ENCODE measurements around the gene ORAI2.

The ORAI2 gene

DNA sequence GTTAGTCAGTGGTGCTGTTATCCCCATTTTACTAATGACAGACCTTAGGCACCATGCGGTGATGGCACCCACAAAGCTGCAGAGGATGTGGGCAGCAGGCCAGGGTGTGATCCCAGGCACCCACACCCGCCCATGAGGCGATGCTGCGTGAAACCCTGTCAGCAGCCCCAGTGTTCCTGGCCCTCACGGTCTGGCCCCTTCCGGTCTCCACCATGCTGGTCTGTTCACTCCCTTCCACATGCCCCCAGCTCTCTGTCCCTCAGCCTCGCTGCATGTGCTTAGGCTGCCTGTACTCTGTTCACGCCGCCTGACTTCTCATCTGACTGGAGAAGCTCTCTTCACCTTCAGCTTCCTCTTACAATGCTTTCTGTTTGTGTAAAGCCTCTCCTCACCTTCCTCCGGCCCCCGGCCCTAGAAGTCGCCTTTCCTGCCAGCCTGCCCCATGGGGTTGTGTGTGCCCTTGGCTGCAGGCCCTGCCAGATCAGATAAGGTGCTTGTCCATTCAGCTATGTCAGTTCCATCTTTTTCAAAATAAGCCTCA, 17.6 kb upstream of the ORAI2 start:
- DNase-seq (ENCODE audit: low read depth), result no peak

DNA sequence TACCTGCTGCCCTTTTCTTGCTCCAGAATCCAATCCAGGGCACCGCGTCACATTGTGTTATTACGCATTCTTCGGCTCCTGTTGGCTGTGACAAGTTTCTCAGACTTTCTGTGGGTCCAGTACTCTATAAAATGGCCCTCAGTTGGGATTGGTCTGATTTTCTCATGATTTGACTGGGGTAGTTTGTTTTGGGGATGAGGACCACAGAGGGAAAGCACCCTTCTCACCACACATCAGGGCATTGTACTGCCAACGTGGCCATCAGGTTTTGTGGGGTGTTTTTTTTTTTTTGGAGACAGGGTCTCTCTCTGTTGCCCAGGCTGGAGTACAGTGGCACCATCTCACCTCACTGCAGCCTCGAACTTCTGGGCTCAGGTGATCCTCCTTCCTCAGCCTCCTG, 17.0 kb upstream of the ORAI2 start:
- no peak for DNase-seq (ENCODE audit: low read depth)

DNA sequence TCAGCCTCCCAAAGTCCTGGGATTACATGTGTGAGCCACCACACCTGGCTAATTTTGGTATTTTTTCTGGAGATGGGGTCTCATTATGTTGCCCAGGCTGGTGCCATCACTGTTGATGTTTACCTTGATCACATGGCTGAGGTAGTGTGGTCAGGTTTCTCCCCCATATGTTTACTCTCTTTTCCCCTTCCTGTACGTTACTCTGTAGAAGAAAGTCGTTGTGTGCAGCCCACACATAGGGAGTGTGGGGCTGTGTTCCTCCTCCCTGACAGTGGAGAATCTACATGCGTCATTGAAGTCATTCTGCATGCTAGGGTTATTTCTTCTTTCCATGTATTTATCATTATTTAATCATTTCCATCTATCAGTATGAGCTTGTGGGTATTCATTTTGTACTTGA, 16.3 kb upstream of the ORAI2 start:
- DNase-seq (ENCODE audit: low read depth), result no peak

DNA sequence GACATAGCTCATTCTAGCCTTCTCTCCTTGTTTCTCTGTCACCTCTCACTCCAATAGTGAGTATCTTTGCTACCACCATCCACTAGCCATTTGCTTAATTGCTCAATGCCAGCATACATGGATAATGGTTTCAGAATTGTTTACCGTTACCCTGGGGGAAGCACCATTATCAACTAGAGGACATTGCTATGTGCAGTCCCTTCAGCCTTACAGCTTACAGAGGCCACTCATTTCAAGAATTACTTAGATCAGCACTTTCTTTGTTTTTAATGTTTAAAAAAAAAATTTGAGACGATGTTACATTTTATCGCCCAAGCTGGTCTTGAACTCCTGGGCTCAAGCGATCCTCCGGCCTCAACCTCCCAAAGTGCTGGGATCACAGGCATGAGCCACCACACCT, 14.8 kb upstream of the ORAI2 start:
- no peak for DNase-seq (ENCODE audit: low read depth)

DNA sequence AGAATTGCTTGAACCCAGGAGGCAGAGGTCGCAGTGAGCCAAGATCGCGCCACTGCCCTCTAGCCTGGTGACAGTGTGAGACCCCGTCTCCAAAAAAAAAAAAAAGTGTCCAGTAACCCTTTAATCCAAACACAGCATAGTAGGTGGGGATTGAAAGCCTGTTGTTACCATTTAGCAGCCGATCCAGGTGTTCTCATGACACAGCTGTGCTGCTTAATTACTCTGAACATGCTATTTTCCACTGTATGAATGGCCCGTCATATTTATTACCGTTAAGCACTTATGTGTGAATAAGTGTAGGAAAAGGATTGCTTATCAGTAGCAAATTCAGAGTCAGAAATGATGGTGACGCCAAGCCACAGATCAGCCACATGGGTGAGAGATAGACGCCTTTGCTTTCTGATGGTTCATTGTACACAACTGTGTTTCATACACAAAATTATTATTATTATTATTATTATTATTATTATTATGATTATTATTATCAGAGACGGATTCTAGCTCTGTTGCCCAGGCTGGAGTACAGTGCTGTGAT, 11.6 kb upstream of the ORAI2 start:
- DNase-seq (ENCODE audit: low read depth), result no peak

DNA sequence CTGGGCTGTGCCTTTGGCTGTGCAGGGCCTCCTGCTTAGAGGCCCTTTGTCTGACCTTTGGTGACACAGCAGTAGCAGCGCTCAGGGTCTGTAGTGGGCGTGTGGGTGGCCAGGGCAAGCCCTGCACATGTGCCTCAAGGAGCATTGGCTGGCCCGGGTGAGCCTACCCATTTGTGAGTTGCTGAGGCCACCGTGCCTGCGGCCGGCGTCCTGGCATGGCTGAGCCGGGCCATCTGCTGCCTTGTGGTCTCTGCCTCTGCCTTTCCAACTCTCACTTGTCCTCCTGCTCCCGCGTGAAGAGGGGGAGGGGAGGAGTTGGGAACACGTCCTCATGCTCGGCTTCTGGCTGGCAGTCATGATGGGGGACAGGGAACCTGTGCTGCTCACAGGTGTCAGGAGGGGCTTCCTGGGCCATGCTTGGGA, 9.2 kb upstream of the ORAI2 start:
- no peak for DNase-seq (ENCODE audit: low read depth)

DNA sequence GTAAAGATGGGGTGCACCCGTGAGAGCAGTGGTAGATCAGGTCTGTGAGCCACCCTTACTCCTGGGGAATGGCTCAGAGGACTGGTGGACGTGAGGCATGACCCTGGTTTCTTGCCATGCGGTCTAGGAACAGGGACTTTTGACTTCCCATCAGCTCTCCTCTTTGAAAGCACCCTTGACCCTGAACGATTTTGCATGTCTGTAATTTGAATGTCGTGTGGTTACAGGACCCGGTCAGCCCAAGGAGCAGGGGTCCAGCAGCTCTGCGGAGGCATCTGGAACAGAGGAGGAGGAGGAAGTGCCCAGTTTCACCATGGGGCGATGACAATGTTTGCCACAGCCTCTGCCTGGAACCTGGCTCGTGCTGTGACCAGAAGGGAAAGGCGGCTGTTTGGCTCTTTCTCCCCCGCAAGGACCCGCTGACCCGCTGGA, 8.6 kb upstream of the ORAI2 start:
- no peak for DNase-seq (ENCODE audit: low read depth)

DNA sequence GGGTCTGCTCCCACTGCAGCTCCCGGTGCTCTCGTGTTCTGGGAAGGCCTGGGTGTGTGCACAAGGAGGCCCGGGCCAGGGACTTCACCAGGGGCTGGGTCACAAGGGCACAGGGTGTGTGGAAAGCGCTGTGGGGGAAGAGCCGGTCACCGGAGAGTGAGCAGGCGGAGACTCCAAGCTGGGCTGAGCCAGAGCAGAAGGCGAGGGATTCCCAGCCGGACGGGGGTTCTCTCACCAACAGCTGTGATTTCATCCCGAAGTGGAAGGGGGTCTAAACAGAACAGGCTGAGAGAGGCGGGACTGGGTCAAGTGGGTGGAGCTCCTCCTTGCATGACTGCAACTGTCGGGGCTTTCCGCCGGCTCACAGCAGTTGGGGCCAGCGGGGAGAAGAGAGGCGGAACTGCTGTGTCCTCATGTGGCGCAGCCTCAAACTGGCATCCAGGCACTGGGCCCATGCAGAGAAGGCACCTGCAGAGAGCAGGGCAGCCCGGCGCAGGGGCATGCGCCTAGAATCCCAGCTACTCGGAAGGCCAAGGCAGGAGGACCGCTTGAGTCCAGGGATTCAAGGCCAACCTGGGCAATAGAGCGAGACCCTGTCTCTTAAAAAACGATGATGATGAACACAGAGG, 7.6 kb upstream of the ORAI2 start:
- no peak for DNase-seq (ENCODE audit: low read depth)

DNA sequence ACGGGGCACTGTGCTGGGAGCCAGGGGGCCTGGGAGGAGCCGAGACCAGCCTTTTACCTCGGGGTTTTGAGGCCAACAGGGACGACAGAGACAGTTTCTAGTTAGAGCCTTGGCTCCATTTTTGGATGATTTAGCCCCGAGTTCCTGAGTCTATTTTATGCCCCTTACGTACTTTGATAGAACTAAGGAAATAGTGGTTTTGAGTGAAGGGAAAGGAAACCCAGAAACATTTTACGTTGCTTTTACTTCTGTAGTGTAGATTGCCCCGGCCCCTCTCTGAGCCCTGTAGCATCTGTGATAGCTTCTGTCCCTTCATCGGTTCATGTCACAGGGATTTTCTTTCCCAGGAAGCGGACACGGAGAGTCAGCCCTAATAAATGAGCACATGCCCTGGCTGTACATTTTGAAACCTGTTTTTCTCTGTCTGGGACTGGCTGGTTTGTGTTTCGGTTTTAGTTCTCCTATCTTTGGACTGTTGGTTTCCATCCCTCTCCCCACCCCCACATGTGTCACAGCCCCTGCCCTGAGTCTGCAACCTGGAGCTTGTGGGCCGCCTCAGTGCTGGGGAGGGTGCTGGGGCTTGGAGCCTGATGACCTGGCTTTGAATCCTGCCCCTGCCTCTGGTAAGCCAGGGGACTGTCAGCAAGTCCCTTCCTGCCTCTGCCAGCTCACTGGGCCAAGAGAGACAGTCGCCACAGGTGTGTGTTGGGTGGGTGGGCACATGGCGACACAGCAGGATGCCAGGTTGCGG, 6.9 kb upstream of the ORAI2 start:
- DNase-seq (ENCODE audit: low read depth), result no peak

DNA sequence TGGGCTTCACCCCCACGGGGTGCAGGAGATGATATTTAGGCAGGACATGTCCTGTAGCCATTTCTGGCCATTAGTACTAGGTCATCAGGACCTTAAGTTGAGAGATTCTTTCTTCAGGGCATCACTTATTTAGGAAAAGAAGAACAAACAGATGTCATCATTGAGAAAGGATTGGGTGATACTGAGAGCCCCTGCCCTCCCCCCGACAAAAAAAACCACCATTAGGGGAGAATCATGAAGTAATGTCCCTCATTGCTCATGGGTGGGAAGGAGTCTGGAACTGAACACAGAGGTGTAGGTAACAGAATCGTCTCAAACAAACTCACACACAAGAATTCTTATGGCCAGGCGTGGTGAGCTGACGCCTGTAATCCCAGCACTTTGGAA, 6.4 kb upstream of the ORAI2 start:
- no peak for DNase-seq (ENCODE audit: low read depth)

DNA sequence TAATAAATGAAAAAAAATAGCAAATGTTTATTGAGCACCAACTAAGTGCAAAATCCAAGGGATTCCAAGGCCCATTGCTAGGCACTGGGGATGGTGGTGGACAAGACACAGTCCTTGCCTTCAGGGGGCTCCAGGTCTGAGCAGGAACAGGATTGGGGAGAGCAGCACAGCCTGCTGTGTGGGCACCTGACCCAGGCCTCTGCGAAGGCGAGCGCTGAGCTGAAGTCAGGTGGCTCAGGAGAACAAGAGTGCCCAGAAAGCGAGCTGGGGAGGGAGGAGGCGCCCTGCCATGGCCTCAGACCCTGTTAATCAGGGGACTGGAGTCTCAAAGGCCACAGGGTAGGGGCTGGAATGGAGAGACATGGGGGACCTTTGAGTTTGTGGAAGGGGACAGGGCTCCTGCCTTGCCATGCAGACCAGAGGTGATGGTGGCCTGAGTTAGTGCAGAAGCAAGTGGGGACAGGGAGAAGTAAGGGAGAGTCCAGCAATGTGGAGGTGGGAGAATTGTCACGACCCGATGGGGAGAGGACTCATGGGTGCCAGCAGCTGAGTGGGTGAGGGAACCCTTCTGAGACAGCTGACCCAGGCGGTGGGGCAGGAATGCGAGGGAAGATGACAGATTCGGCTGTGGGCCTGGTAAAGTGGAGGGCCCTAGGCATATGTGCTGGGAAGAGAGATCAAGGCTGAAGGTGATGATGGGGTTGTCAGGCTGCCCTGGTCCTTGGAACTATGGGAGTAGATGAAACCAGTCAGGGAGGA, 4.1 kb upstream of the ORAI2 start:
- no peak for DNase-seq (ENCODE audit: low read depth)

DNA sequence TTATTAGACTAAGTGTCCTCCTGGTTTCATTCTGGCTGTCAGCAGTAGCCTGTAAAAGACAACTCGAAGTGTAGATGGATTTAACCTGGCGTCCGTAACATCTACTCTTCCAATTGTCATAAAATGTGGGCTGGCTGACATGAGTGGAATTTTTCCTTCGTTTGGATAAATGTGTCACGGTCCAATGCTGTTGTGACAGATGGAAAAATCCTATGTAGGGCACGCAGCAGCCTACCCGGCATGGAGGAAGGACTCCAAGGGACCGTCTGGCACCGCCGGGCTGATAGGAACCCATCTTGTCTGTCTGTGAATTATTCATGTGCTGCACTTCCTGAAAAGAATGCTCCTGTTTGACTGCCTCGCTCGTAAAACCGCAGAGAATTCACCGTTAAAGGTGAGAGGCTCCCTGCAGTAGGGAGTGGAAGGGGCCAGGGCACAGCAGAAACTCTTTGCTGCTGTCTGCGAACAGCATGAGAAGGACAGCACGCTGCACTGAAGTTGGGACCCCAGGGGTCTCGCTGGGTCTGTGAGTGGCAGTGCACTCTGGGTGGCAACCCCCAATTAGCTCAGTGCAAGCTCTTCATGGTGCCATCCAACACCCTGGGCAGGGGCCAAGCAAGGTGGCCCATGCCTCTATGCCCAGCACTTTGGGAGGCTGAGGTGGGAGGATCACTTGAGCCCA, 1.6 kb upstream of the ORAI2 start:
- DNase-seq (ENCODE audit: low read depth), result no peak

DNA sequence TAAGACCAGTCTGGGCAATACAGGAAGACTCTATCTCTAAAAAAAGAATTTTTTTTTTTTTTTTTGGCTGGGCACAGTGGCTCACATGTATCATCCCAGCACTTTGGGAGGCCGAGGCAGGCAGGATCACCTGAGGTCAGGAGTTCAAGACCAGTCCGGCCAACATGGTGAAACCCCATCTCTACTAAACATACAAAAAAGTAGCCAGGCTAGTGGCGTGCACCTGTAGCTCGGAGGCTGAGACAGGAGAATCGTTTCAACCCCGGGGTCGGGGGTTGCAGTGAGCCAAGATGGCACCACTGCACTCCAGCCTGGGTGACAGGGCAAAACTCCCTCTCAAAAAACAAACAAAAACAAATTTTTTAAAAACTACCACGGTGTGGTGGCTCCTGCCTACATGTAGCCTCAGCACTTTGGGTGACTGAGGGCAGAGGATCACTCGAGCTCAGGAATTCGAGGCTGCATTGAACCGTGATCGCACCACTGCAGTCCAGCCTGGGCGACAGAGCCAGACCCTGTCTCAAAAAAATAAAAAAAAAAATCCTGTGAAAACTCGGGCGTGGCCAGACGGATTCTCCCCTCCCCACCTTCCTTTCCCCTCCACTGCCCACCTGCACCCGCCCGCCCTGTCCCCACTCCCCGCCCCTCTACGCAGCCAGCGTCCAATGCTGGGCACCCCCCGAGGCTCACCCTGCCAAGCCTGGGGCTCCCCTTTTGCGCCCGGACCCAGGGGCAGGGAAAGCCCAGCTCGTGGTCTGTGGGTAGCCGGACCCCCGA, 745 bp upstream of the ORAI2 start:
- DNase-seq (ENCODE audit: low read depth), result no peak

DNA sequence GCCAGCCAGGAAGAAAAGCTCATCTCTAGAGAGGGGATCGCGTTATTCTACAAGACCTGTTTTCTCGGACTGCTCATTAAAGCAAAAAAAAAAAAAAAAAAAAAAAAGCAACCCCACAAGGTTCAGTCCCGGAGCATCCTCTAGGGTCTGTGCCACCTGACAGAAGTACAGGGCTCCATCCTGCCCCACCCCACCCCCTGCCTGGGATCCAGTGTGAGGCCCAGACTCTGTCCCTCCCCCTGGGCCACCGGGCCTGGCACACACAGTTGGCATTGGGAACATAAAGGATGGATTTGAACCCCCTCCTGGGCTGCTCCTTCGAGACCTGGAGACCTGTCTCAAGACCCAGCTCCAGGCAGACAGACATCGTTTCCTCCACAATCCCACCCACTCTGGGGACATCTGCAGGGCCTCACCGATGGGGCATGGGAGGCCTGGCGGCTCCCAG, 688 bp downstream of the ORAI2 start:
- DNase-seq (ENCODE audit: low read depth), result no peak

DNA sequence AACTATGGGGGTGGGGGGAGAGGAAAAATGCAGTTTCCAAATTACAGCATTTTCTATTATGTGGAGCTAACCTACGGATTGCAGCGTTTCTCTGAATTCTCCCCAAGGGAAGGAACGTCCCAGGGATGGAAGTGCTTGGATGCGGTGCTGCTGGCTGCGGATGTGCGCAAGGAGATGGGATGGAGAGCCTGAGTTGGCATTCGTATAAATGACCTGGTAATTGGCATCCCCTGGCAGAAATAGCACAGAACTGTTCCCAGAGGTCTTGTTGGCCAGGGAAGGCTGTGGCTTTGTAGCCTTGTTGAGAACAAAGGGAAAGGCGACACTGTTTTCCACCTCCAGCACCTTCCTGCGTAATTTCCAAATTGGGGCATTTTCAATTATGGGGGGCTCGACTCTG, 2.7 kb downstream of the ORAI2 start:
- DNase-seq (ENCODE audit: low read depth), result no peak

DNA sequence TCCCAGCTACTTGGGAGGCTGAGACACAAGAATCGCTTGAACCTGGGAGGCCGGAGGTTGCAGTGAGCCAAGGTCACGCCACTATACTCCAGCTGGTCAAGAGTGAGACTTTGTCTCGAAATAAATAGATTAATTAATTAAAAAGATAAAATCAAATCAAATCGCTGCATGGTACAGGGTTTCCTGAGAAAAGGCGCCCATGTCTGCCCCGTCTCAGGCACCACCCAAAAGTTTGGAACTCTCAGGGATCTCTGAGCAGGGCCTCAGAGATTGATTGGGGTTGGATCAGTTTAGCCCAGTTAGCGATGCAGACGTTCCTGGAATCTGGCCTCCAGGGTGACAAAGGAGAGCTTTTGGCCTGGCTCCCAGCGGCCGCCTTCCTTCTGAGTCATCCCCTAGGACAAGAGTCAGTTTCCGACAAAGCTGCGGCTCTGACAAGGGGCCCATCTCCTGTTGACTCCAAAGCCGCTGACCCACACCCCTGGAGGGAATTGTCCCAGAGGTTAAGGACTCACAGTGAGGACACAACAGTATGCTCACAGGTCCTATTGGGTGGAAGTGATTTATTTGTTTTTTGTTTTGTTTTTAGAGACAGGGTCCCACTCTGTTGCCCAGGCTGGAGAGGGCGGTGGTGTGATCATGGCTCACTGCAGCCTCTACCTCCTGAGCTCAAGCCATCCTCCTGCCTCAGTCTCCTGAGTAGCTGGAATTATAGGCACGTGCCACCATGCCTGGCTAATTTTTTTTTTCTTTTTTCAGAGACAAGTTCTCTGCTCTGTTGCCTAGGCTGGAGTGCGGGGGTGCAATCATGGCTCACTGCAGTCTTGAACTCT, 6.8 kb downstream of the ORAI2 start:
- DNase-seq (ENCODE audit: low read depth), result peak; percentile 51

DNA sequence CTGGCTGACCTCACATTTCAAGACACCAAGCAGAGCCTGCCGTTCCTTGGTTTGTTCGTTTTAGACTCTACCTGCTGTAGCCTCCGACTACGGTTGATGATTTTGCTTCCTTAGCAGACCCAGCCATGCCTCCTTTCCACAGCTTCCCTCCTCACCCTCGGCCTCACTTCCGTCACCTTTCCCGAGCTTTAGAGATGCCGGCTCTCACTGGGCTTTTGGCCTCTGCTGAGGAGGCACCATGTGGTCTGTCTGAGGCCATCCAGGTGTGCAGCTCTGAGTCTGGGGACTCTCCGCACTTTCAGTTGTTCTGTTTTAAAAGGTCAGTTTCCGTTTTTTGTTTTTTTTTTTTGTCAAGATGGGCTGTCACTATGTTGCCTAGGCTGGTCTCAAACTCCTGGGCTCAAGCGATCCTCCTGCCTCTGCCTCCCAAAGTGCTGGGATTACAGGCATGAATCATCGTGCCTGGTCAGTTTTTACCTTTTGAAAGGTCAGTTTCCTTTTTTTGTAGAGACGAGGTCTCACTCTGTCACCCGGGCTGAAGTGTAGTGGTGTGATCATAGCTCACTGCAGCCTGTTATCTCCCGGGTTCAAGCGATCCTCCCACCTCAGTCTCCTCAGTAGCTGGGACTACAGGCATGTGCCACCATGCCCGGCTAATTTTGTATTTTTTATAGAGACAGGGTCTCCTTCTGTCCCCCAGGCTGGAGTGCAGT, 11.7 kb downstream of the ORAI2 start:
- DNase-seq (ENCODE audit: low read depth), result no peak

DNA sequence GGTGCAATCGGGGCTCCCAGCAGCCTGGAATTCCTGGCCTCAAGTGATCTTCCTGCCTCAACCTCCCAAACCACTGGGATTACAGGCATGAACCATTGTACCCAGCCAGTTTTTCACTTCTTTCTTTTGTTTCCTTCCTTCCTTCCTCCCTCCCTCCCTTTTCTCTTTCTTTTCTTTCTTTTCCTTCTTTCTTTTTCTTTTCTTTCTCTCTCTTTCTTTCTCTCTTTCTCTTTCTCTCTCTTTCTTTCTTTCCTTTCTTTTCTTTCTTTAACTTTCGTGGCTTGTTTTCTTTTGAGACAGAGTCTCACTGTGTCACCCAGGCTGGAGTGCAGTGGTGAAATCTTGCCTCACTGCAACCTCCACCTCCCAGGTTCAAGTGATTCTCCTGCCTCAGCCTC, 12.3 kb downstream of the ORAI2 start:
- no peak for DNase-seq (ENCODE audit: low read depth)

DNA sequence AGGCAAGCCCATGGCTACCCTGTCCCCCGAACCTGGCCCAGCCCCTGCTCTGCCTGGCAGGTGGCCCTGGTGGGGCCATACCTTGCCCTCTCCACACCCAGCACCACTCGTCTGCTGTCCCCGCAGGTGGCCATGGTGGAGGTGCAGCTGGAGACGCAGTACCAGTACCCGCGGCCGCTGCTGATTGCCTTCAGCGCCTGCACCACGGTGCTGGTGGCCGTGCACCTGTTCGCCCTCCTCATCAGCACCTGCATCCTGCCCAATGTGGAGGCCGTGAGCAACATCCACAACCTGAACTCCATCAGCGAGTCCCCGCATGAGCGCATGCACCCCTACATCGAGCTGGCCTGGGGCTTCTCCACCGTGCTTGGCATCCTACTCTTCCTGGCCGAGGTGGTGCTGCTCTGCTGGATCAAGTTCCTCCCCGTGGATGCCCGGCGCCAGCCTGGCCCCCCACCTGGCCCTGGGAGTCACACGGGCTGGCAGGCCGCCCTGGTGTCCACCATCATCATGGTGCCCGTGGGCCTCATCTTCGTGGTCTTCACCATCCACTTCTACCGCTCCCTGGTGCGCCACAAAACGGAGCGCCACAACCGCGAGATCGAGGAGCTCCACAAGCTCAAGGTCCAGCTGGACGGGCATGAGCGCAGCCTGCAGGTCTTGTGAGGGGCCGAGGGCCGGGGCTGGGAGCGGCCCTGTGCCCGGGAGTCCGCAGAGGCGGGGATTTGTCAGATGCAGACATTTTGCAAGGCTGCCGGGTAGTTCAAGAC, 13.2 kb downstream of the ORAI2 start:
- no peak for DNase-seq (ENCODE audit: low read depth)

Data from GM04503 (cell line).